Activated CD8-positive, alpha-beta T cell treated with anti-CD3 and anti-CD28 coated beads for 36 hours (primary cell): ENCODE data around the gene SHISA9. TPM values are rescaled to one million over a fixed set of nuclear protein-coding genes. Genes with fewer than 3 reads are reported as not detected.

ENCODE experiments used
- ATAC-seq: fragments of 200-7000 bp; cut with Tn5 transposase; one replicate; pipeline ENCODE4 v1.10.0; 2021; ENCODE audit warnings: mild to moderate bottlenecking, moderate library complexity
- CTCF ChIA-PET: fragments of 350-600 bp; sonication (Branson Sonifier 250); formaldehyde crosslinking; loops from one replicate; lab custom pipeline; 2021; ENCODE audit warnings: antibody characterized with exemption; lab: Charles Lee
- POLR2A ChIA-PET: fragments of 350-600 bp; sonication (Branson Sonifier 250); formaldehyde crosslinking; loops from one replicate; lab custom pipeline; 2021; ENCODE audit warnings: antibody characterized with exemption; lab: Charles Lee
- DNase-seq: peaks from one replicate; pipeline ENCODE4 v3.0.0-alpha.2; 2020
- H3K27ac Mint-ChIP-seq: one replicate; pipeline ENCODE4 v1.8.0; 2021; ENCODE audit warnings: mild to moderate bottlenecking, mixed read lengths
- H3K27me3 Mint-ChIP-seq: one replicate; pipeline ENCODE4 v1.8.0; 2021; ENCODE audit warnings: mixed read lengths
- H3K36me3 Mint-ChIP-seq: one replicate; pipeline ENCODE4 v1.8.0; 2021; ENCODE audit warnings: low read depth, mixed read lengths
- H3K4me1 Mint-ChIP-seq: one replicate; pipeline ENCODE4 v1.8.0; 2021; ENCODE audit warnings: low read depth, mixed read lengths
- H3K4me3 Mint-ChIP-seq: one replicate; pipeline ENCODE4 v1.8.0; 2021; ENCODE audit warnings: mild to moderate bottlenecking, moderate library complexity, mixed read lengths
- H3K9me3 Mint-ChIP-seq: one replicate; pipeline ENCODE4 v1.8.0; 2021; ENCODE audit warnings: mixed read lengths
- intact Hi-C: fragments of 100-400 bp; cut with micrococcal nuclease; formaldehyde crosslinking; loops from one replicate; pipeline ENCODE4 v1.10.0; 2022
- total RNA-seq, 2 experiments: library from RNA; stranded (reverse); gene quantifications; one replicate each; pipeline ENCODE4 v1.2.3, GENCODE V29; 2021
- TF ChIP-seq, protein P1 (sequence below): fragments of 200-600 bp; IDR thresholded peaks from one replicate; pipeline ENCODE4 v1.8.0; 2022; ENCODE audit warnings: antibody characterized with exemption, mild to moderate bottlenecking

The SHISA9 gene
- total RNA-seq, 2 experiments from 2014 or later: not detected

DNA sequence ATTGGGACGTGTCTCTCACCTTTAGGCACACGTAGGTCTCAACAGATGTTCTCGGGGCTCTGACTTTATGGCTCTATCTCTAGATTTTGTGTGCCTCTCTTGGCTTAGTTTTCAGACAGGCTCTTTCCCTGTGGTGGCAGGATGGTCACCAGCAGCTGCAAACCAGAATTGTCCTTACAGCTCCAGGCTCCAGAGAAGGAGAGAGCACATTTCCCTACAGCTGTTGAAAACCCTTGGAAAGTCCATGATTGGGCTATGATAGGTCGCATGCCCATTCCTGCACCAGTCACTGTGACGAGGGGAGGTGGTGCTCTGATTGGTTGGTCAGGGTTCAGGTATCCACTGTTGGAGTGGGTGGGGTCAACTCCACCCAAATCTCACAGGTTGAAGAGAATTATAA is 41.5 kb downstream of the SHISA9 start:
- H3K27me3 Mint-ChIP-seq: peaks cover 7% of the 10 kb centered on the region
- no peaks in the 10 kb centered on the region for H3K9me3 Mint-ChIP-seq
- CTCF ChIA-PET: no interaction called here

DNA sequence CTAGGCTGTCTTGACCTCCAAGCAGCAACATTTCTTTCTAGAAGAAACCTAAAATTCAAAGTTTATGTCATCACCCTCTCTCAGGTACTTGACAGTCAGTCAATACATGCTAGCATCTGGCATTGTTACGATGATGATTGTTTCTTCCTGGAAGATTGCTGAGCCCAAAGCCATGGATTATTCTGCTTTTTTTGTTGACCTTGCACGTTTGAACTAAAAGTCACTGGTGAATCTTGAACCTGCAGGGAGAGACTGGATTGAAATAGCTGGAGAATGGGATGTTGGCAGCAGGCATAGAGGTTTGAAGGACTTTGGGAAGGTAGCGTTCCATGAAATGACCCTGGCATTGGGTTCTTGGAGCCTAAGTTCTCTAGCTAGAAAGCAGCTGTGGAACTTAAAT is 42.9 kb downstream of the SHISA9 start:
- Mint-ChIP-seq H3K9me3 (no peaks in the 10 kb centered on the region), H3K36me3 (no peaks in the 10 kb centered on the region), H3K4me3 (no peak overlapping the region), H3K4me1 (no peaks in the 10 kb centered on the region), H3K27ac (no peak overlapping the region), H3K27me3 (peaks cover 4% of the 10 kb centered on the region)
- intact Hi-C loops: no loop called here
- no peak for DNase-seq
- no peak for ATAC-seq
- ChIA-PET POLR2A (no interaction called here), CTCF (no interaction called here)
- TF ChIP-seq, protein P1, sequence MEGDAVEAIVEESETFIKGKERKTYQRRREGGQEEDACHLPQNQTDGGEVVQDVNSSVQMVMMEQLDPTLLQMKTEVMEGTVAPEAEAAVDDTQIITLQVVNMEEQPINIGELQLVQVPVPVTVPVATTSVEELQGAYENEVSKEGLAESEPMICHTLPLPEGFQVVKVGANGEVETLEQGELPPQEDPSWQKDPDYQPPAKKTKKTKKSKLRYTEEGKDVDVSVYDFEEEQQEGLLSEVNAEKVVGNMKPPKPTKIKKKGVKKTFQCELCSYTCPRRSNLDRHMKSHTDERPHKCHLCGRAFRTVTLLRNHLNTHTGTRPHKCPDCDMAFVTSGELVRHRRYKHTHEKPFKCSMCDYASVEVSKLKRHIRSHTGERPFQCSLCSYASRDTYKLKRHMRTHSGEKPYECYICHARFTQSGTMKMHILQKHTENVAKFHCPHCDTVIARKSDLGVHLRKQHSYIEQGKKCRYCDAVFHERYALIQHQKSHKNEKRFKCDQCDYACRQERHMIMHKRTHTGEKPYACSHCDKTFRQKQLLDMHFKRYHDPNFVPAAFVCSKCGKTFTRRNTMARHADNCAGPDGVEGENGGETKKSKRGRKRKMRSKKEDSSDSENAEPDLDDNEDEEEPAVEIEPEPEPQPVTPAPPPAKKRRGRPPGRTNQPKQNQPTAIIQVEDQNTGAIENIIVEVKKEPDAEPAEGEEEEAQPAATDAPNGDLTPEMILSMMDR: no peak

More for the DNA sequence above, 41.5 kb downstream of the SHISA9 start:
- DNase-seq (no peak), ATAC-seq (no peak)
- Mint-ChIP-seq H3K4me1 (no peaks in the 10 kb centered on the region), H3K27ac (no peak overlapping the region), H3K4me3 (no peak overlapping the region), H3K36me3 (no peaks in the 10 kb centered on the region)
- intact Hi-C loops: no loop called here
- TF ChIP-seq, protein P1: no peak
- POLR2A ChIA-PET: no interaction called here

DNA sequence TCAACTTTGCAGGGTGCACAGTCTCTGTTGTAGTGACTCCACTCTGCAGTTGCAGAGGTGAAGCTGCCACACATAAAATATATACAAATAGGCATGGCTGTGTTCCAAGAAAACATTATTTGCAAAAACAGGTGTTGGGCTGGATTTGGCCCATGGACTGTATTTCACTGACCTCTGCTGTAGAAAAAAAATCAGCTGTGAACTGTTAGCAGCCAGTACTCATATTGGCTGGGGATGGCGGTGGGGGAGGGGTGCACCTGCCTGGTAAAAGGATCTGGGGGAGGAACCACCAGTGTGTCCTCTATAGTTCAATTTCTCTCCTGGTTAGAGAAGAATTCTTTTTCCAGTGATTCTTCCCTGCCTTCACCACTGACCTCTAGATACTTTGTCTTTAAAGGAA is 50.0 kb downstream of the SHISA9 start:
- POLR2A ChIA-PET: interaction anchor here (0.6 to 1.3 kb wide), 2 partner anchors 23 to 33 kb away, joined by 3 read pairs; no protein-coding TSS in a partner anchor
- Mint-ChIP-seq H3K36me3 (no peaks in the 10 kb centered on the region), H3K27ac (no peak overlapping the region), H3K9me3 (no peaks in the 10 kb centered on the region), H3K4me3 (no peak overlapping the region), H3K27me3 (peaks cover 3% of the 10 kb centered on the region), H3K4me1 (no peaks in the 10 kb centered on the region)
- CTCF ChIA-PET: no interaction called here
- intact Hi-C loops: no loop called here
- ATAC-seq: no peak
- no peak for DNase-seq
- TF ChIP-seq, protein P1: no peak

DNA sequence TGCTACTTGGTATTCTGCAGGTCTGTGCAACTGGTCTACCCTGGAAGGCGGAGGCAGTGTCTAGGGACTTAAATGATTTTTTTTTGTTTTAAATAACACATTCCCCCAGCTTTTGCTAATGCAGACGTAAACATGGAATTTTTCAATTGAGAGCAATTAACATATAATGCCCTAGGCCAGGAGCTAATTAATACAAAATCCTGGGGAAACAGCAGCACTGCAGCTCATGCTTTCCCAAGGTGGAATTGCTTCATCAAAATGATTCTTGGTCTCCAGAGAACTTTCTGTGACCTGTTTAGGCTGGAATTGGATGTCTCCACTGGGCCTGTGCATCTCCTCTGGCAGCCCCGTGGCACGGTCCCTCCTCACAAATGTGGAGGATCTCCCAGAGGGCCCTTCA is 50.6 kb downstream of the SHISA9 start:
- intact Hi-C loops: no loop called here
- Mint-ChIP-seq H3K36me3 (no peaks in the 10 kb centered on the region), H3K9me3 (no peaks in the 10 kb centered on the region), H3K4me1 (no peaks in the 10 kb centered on the region), H3K27me3 (peaks cover 3% of the 10 kb centered on the region), H3K4me3 (no peak overlapping the region), H3K27ac (no peak overlapping the region)
- TF ChIP-seq, protein P1: no peak
- no peak for ATAC-seq
- DNase-seq: no peak
- ChIA-PET CTCF (no interaction called here), POLR2A (interaction anchor here (1.3 kb wide), 1 partner anchor 32 kb away, joined by 3 read pairs; no protein-coding TSS in a partner anchor)

DNA sequence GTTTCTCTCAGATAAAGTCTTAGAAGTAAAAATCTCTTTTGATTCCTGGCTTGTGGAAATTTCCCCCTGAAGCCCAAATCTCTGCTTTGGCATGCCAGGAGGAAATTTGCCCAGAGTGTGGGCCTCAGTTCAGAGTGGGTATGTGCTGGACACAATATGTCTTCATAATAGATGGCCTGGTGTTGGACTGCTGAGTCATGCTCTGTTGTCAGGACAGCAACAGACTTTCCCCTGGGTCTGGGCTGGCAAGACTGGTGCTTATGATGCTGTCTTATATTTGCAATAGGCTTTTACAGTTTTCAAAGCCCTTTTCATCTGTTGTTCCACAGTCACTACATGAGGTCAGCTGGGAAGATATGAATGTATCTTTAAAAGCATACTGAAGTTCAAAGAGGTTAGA is 57.0 kb downstream of the SHISA9 start:
- Mint-ChIP-seq H3K36me3 (no peaks in the 10 kb centered on the region), H3K27me3 (no peaks in the 10 kb centered on the region), H3K4me3 (no peak overlapping the region), H3K4me1 (no peaks in the 10 kb centered on the region), H3K27ac (no peak overlapping the region), H3K9me3 (no peaks in the 10 kb centered on the region)
- ChIA-PET POLR2A (no interaction called here), CTCF (no interaction called here)
- TF ChIP-seq, protein P1: no peak
- no peak for DNase-seq
- ATAC-seq: no peak
- intact Hi-C loops: no loop called here
